Neuronal stem cell (in vitro differentiated cells): ENCODE data around the gene AUTS2.
A peak's percentile ranks its signal among the peaks of the same experiment; 100 is the strongest.

ENCODE experiments used
- DNase-seq: peaks from one replicate; pipeline ENCODE4 v3.0.0-alpha.2; 2013; ENCODE audit warnings: low spot score
- H2AFZ ChIP-seq: one replicate; pipeline ENCODE4 v1.6.1; 2013; ENCODE audit warnings: mild to moderate bottlenecking, low read length, inconsistent platforms
- H2AK5ac ChIP-seq: 2 replicates; pipeline ENCODE4 v1.6.1; 2013; ENCODE audit warnings: low read depth, mild to moderate bottlenecking, inconsistent platforms, low read length, moderate library complexity, mixed read lengths
- H2BK120ac ChIP-seq: 2 replicates; pipeline ENCODE4 v1.6.1; 2013; ENCODE audit warnings: low read depth, mild to moderate bottlenecking, inconsistent platforms, low read length, moderate library complexity, mixed read lengths
- H2BK12ac ChIP-seq: one replicate; pipeline ENCODE4 v1.6.1; 2013; ENCODE audit warnings: low read length, inconsistent platforms
- H2BK15ac ChIP-seq: 2 replicates; pipeline ENCODE4 v1.6.1; 2013; ENCODE audit warnings: mild to moderate bottlenecking, low read length, inconsistent platforms, mixed read lengths
- H2BK5ac ChIP-seq: one replicate; pipeline ENCODE4 v1.6.1; 2013; ENCODE audit warnings: inconsistent platforms, mild to moderate bottlenecking, low read length, moderate library complexity
- H3K14ac ChIP-seq: one replicate; pipeline ENCODE4 v1.6.1; 2013; ENCODE audit warnings: low read length, inconsistent platforms
- H3K18ac ChIP-seq: 2 replicates; pipeline ENCODE4 v1.6.1; 2013; ENCODE audit warnings: low read length, inconsistent platforms
- H3K23ac ChIP-seq: 2 replicates; pipeline ENCODE4 v1.6.1; 2013; ENCODE audit warnings: low read depth, mild to moderate bottlenecking, mixed read lengths, low read length, inconsistent platforms; ENCODE audit not compliant: poor library complexity
- H3K27ac ChIP-seq: replicated peaks from 3 replicates; pipeline ENCODE4 v1.5.1; 2013; ENCODE audit warnings: low read length, inconsistent platforms
- H3K27me3 ChIP-seq, 3 experiments: 2 replicates each; pipeline ENCODE4 v1.6.1; 2013; ENCODE audit warnings: low read length in 3 of 3, mild to moderate bottlenecking in 2 of 3, inconsistent platforms in 1 of 3, low read depth in 1 of 3, mixed read lengths in 1 of 3, moderate library complexity in 1 of 3; ENCODE audit not compliant: control insufficient read depth in 3 of 3, insufficient read depth in 3 of 3
- H3K36me3 ChIP-seq, 2 donors: replicated peaks in 1 of 2; 2 replicates each; pipeline ENCODE4 v1.6.1; 2013; ENCODE audit warnings: low read length in 2 of 2; ENCODE audit not compliant: control insufficient read depth in 2 of 2, insufficient read depth in 2 of 2
- H3K4ac ChIP-seq: 2 replicates; pipeline ENCODE4 v1.6.1; 2013; ENCODE audit warnings: inconsistent platforms, mild to moderate bottlenecking, low read length, moderate library complexity
- H3K4me1 ChIP-seq, 2 donors: 1 replicate in 1 of 2; 2 replicates in 1 of 2; pipeline ENCODE4 v1.6.1; 2013; ENCODE audit warnings: low read length in 2 of 2, low read depth in 1 of 2; ENCODE audit not compliant: control insufficient read depth in 2 of 2, insufficient read depth in 1 of 2
- H3K4me2 ChIP-seq: one replicate; pipeline ENCODE4 v1.6.1; 2013; ENCODE audit warnings: mild to moderate bottlenecking, low read length, inconsistent platforms; ENCODE audit not compliant: insufficient read depth, poor library complexity, severe bottlenecking
- H3K4me3 ChIP-seq, 2 donors: 2 replicates each; pipeline ENCODE4 v1.5.1; 2013; ENCODE audit warnings: low read length in 2 of 2, mild to moderate bottlenecking in 2 of 2, inconsistent platforms in 1 of 2, moderate library complexity in 1 of 2
- H3K79me1 ChIP-seq: one replicate; pipeline ENCODE4 v1.6.1; 2013; ENCODE audit warnings: low read depth, mild to moderate bottlenecking, inconsistent platforms, low read length, moderate library complexity
- H3K9ac ChIP-seq: one replicate; pipeline ENCODE4 v1.6.1; 2013; ENCODE audit warnings: mild to moderate bottlenecking, low read depth, low read length, inconsistent platforms; ENCODE audit not compliant: poor library complexity
- H3K9me3 ChIP-seq, 2 donors: replicated peaks in 1 of 2; 2 replicates each; pipeline versions ENCODE3 to v1.6.1; 2013; ENCODE audit warnings: low read length in 2 of 2, mild to moderate bottlenecking in 2 of 2, inconsistent platforms in 1 of 2, low read depth in 1 of 2, mixed read lengths in 1 of 2, moderate library complexity in 1 of 2; ENCODE audit not compliant: control insufficient read depth in 2 of 2, insufficient read depth in 1 of 2
- H4K8ac ChIP-seq: one replicate; pipeline ENCODE4 v1.6.1; 2013; ENCODE audit warnings: low read depth, mild to moderate bottlenecking, inconsistent platforms, low read length, moderate library complexity
- H4K91ac ChIP-seq: one replicate; pipeline ENCODE4 v1.6.1; 2013; ENCODE audit warnings: low read length, low read depth, mild to moderate bottlenecking, inconsistent platforms; ENCODE audit not compliant: poor library complexity
- WGBS, 2 donors: extraction: QIAGEN DNeasy Blood & Tissue Kit; methylation state at CpG; one replicate each; pipeline ENCODE4 v1.1.7; 2013; ENCODE audit warnings: missing lambda C conversion rate in 2 of 2, mixed read lengths in 1 of 2; ENCODE audit not compliant: insufficient read length in 2 of 2, insufficient replicate concordance in 1 of 2; ENCODE audit errors: extremely low coverage in 2 of 2; 5-methylcytosine and 5-hydroxymethylcytosine counted together

The AUTS2 gene

GRCh38 chr7:70132226-70132851 is 534.1 kb downstream of the AUTS2 start:
- Histone ChIP-seq H3K4me3 (no peak overlapping the region), H2BK12ac (no peak overlapping the region), H3K27ac (no peak overlapping the region), H4K91ac (no peak overlapping the region), H2BK15ac (no peak overlapping the region), H3K18ac (no peak overlapping the region), H3K4ac (no peak overlapping the region), H3K27me3 (no peaks in the 10 kb centered on the region), H3K79me1 (no peaks in the 10 kb centered on the region), H2BK5ac (no peak overlapping the region), H2BK120ac (no peak overlapping the region), H3K9me3 (peaks cover 0 to 2% of the 10 kb centered on the region in 2 donors), H3K4me2 (no peak overlapping the region), H2AFZ (no peak overlapping the region), H3K36me3 (no peaks in the 10 kb centered on the region), H3K9ac (no peak overlapping the region), H3K4me1 (peaks cover 14 to 31% of the 10 kb centered on the region in 2 donors), H3K14ac (no peak overlapping the region), H2AK5ac (no peak overlapping the region), H4K8ac (no peak overlapping the region), H3K23ac (no peak overlapping the region)
- no peak for DNase-seq
- WGBS, 2 donors = 100% methylated on average over 1 of the region's 11 CpGs; no CpG with 5 or more reads in 1 of the 2 donors

DNA sequence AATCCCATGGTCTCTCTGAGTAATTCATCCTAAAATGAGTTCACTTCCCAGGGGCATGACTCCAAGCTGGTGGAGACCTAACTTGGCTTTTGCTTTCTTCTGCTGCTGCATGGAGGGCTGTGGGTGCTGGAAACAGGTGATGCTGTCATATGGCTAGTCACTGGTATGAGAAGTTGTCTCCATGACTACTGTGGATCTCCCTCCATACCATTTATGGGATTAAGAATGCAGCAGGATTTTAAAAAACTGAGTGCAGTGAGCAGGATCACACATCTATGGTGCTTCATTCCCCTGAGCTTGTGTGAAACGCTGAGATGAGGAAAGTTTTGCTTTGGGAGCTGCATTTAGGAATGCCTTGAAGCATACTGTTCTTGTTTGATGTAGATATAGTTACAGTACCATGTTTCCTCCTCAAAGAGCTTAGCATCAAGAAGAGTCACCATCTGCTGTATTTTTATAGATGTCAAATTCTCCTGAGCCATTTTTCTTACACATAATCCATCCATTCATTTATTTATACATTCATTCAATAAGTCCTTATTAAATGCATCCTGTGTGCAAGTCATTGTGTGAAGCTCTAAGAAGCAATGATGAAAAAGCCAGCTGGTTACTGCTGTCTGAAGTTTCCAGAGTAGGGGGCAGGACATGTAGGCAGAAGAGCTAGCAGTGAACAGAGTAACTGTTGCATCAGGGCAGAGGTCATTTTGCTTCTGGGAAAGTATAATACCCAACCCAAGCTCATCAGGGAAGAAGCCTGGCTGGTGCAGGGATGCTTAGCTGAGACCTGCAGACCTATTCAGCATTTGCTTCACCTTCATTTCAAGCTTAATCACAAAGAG is 534.8 kb downstream of the AUTS2 start:
- no peak overlapping the region for H2BK12ac ChIP-seq
- H4K8ac ChIP-seq = no peak overlapping the region
- no peak overlapping the region for H2BK120ac ChIP-seq
- peak; percentile 11 for DNase-seq
- no peaks in the 10 kb centered on the region for H3K79me1 ChIP-seq
- no peaks in the 10 kb centered on the region for H3K27me3 ChIP-seq
- peaks cover 0 to 2% of the 10 kb centered on the region in 2 donors for H3K9me3 ChIP-seq
- no peak overlapping the region for H3K4me3 ChIP-seq
- no peak overlapping the region for H2BK15ac ChIP-seq
- no peak overlapping the region for H3K4ac ChIP-seq
- peaks cover 14 to 31% of the 10 kb centered on the region in 2 donors for H3K4me1 ChIP-seq
- H2BK5ac ChIP-seq = no peak overlapping the region
- H3K27ac ChIP-seq = no peak overlapping the region
- H3K18ac ChIP-seq = no peak overlapping the region
- H3K23ac ChIP-seq = no peak overlapping the region
- WGBS, 2 donors = no CpG with 5 or more reads among the region's 1 CpG
- H3K4me2 ChIP-seq = no peak overlapping the region
- no peak overlapping the region for H4K91ac ChIP-seq
- H2AK5ac ChIP-seq = no peak overlapping the region
- no peaks in the 10 kb centered on the region for H3K36me3 ChIP-seq
- H2AFZ ChIP-seq = no peak overlapping the region
- H3K9ac ChIP-seq = no peak overlapping the region
- H3K14ac ChIP-seq = no peak overlapping the region

DNA sequence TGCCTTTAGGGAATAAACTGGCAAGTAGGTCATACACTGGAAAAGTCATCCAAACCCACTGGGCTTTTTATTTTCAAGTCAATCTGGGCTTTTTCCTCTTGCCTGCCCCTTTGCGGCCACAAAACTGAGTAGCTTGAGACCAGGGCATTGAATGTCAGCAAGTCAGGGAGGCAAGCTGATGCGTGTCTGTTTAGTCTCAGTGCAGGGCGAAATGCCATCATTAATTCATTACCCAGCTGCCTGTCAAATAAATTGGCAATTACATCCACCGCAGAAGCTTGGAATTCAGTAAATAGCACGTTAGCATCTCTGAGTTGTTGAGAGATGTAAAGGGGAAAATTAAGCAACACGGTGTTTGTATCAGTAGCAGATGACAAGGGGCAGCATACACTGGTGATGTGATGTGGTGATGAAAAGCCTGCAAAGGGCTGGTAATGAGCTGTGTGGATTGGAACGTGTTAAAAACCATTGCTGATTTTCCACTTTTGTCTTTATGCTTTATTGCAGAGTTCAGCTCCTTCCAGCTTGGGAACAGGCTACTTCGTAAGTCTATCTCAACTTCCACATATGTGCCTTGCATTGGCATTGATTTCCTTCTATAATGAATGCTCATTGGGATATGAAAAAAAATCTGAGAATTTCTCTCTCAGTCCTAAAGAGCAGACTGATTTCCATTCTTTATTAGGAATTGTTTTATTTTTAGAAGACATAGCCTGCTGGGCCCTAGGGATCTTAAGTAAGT is 535.9 kb downstream of the AUTS2 start:
- no peak overlapping the region for H3K23ac ChIP-seq
- no peak overlapping the region for H2BK15ac ChIP-seq
- no peak overlapping the region for H3K9ac ChIP-seq
- H3K14ac ChIP-seq = no peak overlapping the region
- peaks cover 14 to 31% of the 10 kb centered on the region in 2 donors for H3K4me1 ChIP-seq
- no peaks in the 10 kb centered on the region for H3K27me3 ChIP-seq
- H2BK120ac ChIP-seq = no peak overlapping the region
- no peak overlapping the region for H4K91ac ChIP-seq
- H3K4ac ChIP-seq = no peak overlapping the region
- no peak overlapping the region for H2AK5ac ChIP-seq
- no peaks in the 10 kb centered on the region for H3K79me1 ChIP-seq
- no peak overlapping the region for H3K27ac ChIP-seq
- no peak overlapping the region for H2AFZ ChIP-seq
- no CpG with 5 or more reads among the region's 8 CpGs for whole genome bisulfite sequencing, 2 donors
- no peak overlapping the region for H3K4me2 ChIP-seq
- H3K9me3 ChIP-seq = no peaks in the 10 kb centered on the region
- no peak overlapping the region for H2BK5ac ChIP-seq
- DNase-seq = no peak
- no peak overlapping the region for H3K4me3 ChIP-seq
- no peak overlapping the region for H2BK12ac ChIP-seq
- H3K18ac ChIP-seq = no peak overlapping the region
- H3K36me3 ChIP-seq = no peaks in the 10 kb centered on the region
- H4K8ac ChIP-seq = no peak overlapping the region

DNA sequence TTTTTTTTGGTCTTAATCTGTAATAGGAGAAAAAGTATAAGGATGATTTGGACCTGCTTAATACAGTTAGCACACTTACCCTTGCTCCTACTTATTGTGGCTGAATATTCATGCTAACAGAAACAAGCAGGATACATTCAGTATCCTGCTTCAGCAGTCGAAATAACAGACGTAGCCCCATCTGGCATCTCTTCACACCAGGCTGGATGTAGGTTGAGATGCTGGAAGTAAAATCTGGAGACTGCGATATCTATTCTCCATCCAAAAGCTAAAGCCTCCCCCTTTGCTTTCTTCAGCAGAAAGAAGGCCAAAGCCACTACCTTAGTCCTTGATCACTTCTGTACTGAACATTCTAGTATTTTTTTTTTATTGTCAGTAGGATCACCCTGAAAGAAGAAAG is 537.4 kb downstream of the AUTS2 start:
- WGBS, 2 donors = no CpG with 5 or more reads among the region's 3 CpGs
- no peak overlapping the region for H4K91ac ChIP-seq

More for the DNA sequence above, 537.4 kb downstream of the AUTS2 start:
- Histone ChIP-seq H2AFZ (no peak overlapping the region), H3K79me1 (no peaks in the 10 kb centered on the region), H2AK5ac (no peak overlapping the region), H3K14ac (no peak overlapping the region), H2BK5ac (no peak overlapping the region), H4K8ac (no peak overlapping the region), H2BK12ac (no peak overlapping the region), H3K4ac (no peak overlapping the region), H3K4me1 (peaks cover 12 to 24% of the 10 kb centered on the region in 2 donors), H3K36me3 (no peaks in the 10 kb centered on the region), H3K27me3 (no peaks in the 10 kb centered on the region), H3K18ac (no peak overlapping the region), H3K9ac (no peak overlapping the region), H3K4me3 (no peak overlapping the region), H3K4me2 (no peak overlapping the region), H3K9me3 (no peaks in the 10 kb centered on the region), H2BK120ac (no peak overlapping the region), H2BK15ac (no peak overlapping the region), H3K27ac (no peak overlapping the region), H3K23ac (no peak overlapping the region)
- no peak for DNase-seq
